ENCODE measurements around the gene PACS2.

The PACS2 gene

DNA sequence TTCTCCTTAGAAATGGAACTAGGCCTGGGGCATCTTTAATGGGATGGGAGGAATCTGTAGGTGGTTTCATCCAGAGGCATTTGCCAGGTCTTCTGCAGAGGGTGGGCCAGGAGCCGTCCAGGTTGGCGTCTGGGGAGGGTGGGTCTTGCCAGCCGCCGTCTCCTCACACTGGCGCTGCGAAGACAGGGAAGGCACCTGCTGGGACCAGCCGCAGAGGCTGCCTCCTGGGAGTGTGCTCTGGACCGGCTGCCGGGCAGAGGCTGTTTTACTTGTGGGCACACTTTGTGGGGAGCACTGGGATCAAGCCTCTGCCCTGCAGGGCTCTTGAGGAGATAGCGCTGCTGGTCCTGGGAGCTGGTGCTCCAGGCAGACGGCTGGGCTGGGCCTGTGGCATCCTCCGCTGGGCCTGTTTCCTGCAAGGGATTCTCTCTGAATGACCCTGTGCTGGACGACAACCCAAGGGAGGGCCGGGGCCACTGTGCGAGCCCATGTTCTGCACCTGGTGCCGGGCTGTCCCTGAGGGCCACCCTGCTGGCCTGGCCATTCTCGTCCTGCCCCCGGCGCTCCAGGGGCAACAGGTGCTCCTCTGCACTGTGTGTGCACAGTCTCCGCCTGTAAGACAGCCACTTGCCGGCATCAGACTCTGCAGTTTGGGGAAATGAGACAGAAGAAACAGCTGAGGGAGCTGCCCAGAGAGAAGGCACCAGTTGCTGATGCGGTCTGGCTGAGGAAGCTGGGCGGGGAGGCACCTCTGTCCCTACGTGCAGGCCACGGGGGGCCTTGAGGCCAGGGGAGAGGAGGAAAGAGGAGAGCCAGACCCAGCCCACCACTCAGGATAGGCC, 73.8 kb downstream of the PACS2 start:
- no peak for DNase-seq
- no peaks in the 10 kb centered on the region for H3K4me1 ChIP-seq

DNA sequence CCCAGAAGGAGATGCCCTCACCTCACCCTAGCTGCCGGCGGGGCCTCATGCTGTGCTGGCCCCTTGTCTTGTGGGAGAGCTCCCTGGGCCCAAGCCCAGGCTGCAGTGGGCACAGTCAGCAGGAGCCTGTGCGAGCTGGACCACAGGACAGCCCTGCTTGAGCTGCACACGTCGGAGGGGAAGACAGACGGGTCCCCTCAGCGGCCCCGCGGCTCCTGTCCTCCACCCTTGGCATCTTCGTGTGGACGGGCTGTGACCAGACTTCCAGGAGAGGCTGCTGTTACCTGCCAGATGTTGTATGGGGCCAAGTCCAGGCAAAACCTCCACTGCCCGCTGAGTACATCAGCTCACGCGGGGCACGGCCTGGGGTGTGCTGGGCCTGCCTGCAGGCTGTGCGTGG, 74.4 kb downstream of the PACS2 start:
- Histone ChIP-seq H3K27me3 (no peaks in the 10 kb centered on the region), H3K4me3 (ENCODE audit: low read depth, low read length) (no peak overlapping the region), H3K4me1 (no peaks in the 10 kb centered on the region), H3K9me3 (no peaks in the 10 kb centered on the region), H3K36me3 (no peaks in the 10 kb centered on the region)
- DNase-seq = no peak
- TF ChIP-seq, protein P1, sequence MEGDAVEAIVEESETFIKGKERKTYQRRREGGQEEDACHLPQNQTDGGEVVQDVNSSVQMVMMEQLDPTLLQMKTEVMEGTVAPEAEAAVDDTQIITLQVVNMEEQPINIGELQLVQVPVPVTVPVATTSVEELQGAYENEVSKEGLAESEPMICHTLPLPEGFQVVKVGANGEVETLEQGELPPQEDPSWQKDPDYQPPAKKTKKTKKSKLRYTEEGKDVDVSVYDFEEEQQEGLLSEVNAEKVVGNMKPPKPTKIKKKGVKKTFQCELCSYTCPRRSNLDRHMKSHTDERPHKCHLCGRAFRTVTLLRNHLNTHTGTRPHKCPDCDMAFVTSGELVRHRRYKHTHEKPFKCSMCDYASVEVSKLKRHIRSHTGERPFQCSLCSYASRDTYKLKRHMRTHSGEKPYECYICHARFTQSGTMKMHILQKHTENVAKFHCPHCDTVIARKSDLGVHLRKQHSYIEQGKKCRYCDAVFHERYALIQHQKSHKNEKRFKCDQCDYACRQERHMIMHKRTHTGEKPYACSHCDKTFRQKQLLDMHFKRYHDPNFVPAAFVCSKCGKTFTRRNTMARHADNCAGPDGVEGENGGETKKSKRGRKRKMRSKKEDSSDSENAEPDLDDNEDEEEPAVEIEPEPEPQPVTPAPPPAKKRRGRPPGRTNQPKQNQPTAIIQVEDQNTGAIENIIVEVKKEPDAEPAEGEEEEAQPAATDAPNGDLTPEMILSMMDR (IDR thresholded peaks at IDR 0.05; ENCODE audit: low read depth, low read length) = no peak

More for the DNA sequence above, 73.8 kb downstream of the PACS2 start:
- no peaks in the 10 kb centered on the region for H3K36me3 ChIP-seq
- TF ChIP-seq, protein P1 (IDR thresholded peaks at IDR 0.05; ENCODE audit: low read depth, low read length) = no peak
- H3K9me3 ChIP-seq = no peaks in the 10 kb centered on the region
- no peak overlapping the region for H3K4me3 ChIP-seq (ENCODE audit: low read depth, low read length)
- H3K27me3 ChIP-seq = no peaks in the 10 kb centered on the region

DNA sequence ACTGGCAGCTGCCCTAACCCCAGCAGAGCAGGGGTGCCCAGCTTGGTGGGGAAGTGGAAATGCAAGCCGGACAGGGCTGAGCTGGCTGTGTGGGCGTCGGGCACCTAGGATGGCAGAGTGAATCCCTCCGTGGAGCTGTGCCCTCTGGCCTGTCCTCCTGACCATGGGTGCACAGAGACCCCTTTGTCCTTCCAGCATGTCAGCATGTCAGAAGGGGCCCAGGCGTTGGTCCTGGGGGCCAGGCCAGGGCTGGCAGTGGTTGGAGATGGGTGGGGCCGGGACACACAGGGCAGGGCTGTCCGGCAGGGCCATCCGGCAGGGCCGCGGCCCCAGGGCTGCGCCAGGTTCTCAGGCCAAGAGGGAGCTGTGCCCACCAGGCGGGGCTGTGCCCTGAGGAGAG, 75.0 kb downstream of the PACS2 start:
- Histone ChIP-seq H3K9me3 (no peaks in the 10 kb centered on the region), H3K4me1 (no peaks in the 10 kb centered on the region), H3K36me3 (no peaks in the 10 kb centered on the region), H3K27me3 (no peaks in the 10 kb centered on the region), H3K4me3 (ENCODE audit: low read depth, low read length) (no peak overlapping the region)
- no peak for DNase-seq
- TF ChIP-seq, protein P1 (IDR thresholded peaks at IDR 0.05; ENCODE audit: low read depth, low read length) = no peak

DNA sequence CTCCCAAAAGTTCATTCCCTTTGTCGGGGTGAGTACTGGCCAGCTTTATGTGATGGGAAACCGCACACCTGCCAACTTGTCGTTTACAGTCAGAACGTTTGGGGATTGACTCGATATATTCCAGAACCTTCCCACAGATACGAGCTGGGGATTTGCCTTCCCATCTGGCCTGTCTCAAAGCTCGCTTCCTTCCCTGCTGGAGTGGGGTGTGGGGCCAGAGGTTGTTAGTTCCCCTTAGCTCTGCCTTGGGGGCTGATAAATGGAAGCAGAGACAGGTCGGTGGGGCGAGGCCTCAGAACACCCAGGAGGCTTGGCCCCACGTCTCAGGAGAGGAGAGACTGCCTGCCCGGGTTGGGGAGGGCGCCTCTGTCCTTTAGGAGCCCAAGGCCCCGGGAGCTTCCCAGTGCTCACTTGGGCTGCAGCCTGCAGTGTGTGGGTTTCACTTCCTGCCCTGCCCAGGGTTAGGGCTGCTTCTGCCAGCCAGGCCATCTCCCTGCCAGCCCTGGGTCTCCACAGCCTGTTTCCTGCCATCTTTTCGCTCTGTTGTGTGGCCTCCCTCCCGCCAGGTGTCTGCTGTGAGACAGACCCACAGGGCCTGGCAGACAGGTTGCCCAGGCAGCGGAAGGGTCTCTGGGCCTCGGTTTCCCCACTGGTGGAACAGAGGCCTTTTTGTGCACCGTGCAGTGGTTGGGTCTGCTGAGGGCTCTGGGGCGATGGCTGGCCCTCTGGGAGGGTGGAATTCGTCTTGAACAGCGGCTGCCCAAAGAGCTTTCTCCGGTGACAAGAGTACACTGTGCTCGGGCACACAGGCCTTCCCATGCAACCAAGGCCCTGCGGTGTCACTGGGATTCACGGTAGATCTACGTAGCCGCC, 75.7 kb downstream of the PACS2 start:
- no peak for DNase-seq
- Histone ChIP-seq H3K27me3 (no peaks in the 10 kb centered on the region), H3K4me1 (no peaks in the 10 kb centered on the region), H3K9me3 (no peaks in the 10 kb centered on the region), H3K4me3 (ENCODE audit: low read depth, low read length) (no peak overlapping the region), H3K36me3 (no peaks in the 10 kb centered on the region)
- TF ChIP-seq, protein P1 (IDR thresholded peaks at IDR 0.05; ENCODE audit: low read depth, low read length) = no peak

DNA sequence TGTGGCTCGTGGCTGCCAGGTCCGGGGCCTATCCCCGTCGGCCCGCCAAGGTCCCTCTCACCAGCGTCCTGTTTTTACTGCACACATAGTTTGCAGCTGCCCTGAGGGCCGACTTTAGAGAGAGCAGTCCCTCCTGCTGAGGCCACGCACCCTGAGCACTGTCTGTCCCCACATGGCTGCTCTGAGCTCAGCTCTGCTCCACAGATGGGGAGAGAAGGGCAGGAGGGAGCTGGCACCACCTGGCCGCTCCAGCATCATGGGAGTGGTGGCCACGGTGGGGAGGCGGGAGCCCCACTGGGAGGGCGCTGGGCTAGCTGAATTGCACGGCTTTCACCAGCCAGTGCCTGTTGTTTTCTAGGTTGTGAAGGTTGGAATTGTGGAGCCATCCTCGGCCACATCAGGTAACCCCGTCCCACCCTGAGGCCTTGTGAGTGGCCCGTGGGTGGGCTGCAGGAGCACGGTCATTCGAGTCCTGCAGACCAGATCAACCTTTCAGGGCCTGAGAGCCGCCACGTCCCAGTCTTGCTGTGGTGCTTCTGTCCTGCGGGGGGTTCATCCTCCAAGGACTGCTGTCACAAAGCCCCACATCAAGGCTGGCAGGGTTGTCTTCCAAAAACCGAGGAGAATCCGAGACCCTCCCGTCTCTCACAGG, 76.4 kb downstream of the PACS2 start:
- TF ChIP-seq, protein P1 (IDR thresholded peaks at IDR 0.05; ENCODE audit: low read depth, low read length) = no peak
- no peaks in the 10 kb centered on the region for H3K9me3 ChIP-seq
- H3K4me1 ChIP-seq = no peaks in the 10 kb centered on the region
- no peak for DNase-seq
- no peaks in the 10 kb centered on the region for H3K27me3 ChIP-seq
- H3K36me3 ChIP-seq = no peaks in the 10 kb centered on the region
- H3K4me3 ChIP-seq (ENCODE audit: low read depth, low read length) = no peak overlapping the region
